GM18870 (cell line): ENCODE data around the gene CD164L2.

Source experiments
- ATAC-seq: cut with Tn5 transposase; IDR thresholded peaks from one replicate; pipeline ENCODE4 v1.9.1; 2021; ENCODE audit warnings: moderate library complexity; ENCODE audit not compliant: unreplicated experiment

Gene CD164L2

GRCh38 chr1:27365372-27366112 is 17.6 kb downstream of the CD164L2 start:
- ATAC-seq = no peak

GRCh38 chr1:27364696-27365371 is 18.3 kb downstream of the CD164L2 start:
- ATAC-seq = no peak

GRCh38 chr1:27363766-27364695 is 19.1 kb downstream of the CD164L2 start:
- ATAC-seq = no peak

GRCh38 chr1:27361553-27361952 is 21.6 kb downstream of the CD164L2 start:
- ATAC-seq = no peak

GRCh38 chr1:27361044-27361402 is 22.1 kb downstream of the CD164L2 start:
- ATAC-seq = no peak

- no peak for ATAC-seq
Measured at GRCh38 chr1:27360159-27361043, 22.7 kb downstream of the CD164L2 start.

- no peak for ATAC-seq
Measured at GRCh38 chr1:27359822-27360158, 23.3 kb downstream of the CD164L2 start.

GRCh38 chr1:27358928-27359313 is 24.2 kb downstream of the CD164L2 start:
- no peak for ATAC-seq

GRCh38 chr1:27358038-27358927 is 24.9 kb downstream of the CD164L2 start:
- no peak for ATAC-seq

GRCh38 chr1:27357281-27358037 is 25.7 kb downstream of the CD164L2 start:
- no peak for ATAC-seq

GRCh38 chr1:27356619-27357280 is 26.4 kb downstream of the CD164L2 start:
- no peak for ATAC-seq

GRCh38 chr1:27356277-27356618 is 26.9 kb downstream of the CD164L2 start:
- no peak for ATAC-seq

GRCh38 chr1:27355683-27356082 is 27.4 kb downstream of the CD164L2 start:
- ATAC-seq = no peak

GRCh38 chr1:27353629-27354028 is 29.5 kb downstream of the CD164L2 start:
- ATAC-seq = no peak

GRCh38 chr1:27353166-27353565 is 30.0 kb downstream of the CD164L2 start:
- ATAC-seq = no peak

GRCh38 chr1:27351541-27352107 is 31.5 kb downstream of the CD164L2 start:
- no peak for ATAC-seq

GRCh38 chr1:27350663-27351540 is 32.2 kb downstream of the CD164L2 start:
- ATAC-seq = no peak
